Measurements from ENCODE around the gene KMT2A.

Gene KMT2A

DNA sequence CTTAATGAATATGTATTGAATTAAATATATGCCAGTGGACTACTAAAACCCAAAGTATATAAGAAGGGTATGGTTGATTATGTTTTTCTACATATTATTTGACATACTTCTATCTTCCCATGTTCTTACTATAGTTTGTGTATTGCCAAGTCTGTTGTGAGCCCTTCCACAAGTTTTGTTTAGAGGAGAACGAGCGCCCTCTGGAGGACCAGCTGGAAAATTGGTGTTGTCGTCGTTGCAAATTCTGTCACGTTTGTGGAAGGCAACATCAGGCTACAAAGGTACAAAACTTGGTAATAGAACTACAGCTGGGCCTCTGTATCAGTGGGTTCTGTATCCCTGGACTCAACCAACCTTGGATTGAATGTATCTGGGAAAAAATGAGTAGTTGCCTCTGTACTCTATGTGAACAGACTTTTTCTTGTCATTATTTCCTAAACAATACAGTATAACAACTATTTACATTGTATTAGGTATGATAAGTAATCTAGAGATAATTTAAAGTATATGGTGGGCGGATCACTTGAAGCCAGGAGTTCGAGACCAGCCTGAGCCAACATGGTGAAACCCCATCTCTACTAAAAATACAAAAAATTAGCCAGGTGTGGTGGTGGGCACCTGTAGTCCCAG lies 52.3 kb downstream of the KMT2A start:
- DNase-seq = peak; percentile 79

GRCh38 chr11:118491041-118491440 lies 54.7 kb downstream of the KMT2A start:
- no peak for DNase-seq

- no peak for DNase-seq
Observed at GRCh38 chr11:118497831-118498230, 61.5 kb downstream of the KMT2A start.

DNA sequence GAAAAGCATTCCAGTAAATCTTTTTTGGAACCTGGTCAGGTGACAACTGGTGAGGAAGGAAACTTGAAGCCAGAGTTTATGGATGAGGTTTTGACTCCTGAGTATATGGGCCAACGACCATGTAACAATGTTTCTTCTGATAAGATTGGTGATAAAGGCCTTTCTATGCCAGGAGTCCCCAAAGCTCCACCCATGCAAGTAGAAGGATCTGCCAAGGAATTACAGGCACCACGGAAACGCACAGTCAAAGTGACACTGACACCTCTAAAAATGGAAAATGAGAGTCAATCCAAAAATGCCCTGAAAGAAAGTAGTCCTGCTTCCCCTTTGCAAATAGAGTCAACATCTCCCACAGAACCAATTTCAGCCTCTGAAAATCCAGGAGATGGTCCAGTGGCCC lies 66.9 kb downstream of the KMT2A start:
- no peak for DNase-seq

DNA sequence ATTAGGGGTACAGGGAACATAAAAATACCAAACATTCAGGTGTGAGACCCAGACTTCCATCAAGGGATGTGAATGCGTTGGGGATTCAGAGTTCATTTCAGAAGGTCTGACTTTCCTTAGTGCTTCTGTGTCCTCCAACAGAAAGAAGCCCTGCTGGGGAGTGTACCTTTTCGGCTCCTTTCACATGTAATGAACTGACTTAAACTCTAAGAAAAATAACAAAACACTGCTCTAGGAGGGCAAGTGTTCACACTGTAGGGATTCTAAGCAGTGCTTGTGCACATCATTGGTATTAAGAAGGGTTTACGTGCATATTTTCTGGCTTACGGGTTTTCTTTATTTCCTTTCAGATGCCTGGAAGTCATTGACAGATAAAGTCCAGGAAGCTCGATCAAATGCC lies 75.3 kb downstream of the KMT2A start:
- DNase-seq = no peak

DNA sequence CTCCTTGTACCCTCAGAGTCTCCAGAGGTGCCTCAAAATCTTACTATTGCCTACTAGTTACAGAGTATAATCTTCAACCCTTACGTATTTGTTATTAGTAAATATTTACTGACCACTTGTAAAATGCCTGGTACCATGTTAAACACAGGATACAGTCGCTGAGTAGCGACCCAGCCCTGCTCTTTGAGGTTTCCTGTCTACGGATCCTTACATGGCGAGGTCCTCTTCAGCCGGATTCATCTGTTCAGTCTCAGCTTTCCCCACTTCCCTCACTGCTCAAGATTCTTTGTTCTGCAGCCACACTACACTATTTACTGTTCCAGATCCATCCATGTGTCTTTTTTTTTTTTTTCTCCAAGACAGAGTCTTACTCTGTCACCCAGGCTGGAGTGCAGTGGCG lies 77.8 kb downstream of the KMT2A start:
- no peak for DNase-seq

GRCh38 chr11:118519549-118519948 lies 83.3 kb downstream of the KMT2A start:
- no peak for DNase-seq

- DNase-seq = no peak
Observed at GRCh38 chr11:118521892-118522311, 85.6 kb downstream of the KMT2A start.

DNA sequence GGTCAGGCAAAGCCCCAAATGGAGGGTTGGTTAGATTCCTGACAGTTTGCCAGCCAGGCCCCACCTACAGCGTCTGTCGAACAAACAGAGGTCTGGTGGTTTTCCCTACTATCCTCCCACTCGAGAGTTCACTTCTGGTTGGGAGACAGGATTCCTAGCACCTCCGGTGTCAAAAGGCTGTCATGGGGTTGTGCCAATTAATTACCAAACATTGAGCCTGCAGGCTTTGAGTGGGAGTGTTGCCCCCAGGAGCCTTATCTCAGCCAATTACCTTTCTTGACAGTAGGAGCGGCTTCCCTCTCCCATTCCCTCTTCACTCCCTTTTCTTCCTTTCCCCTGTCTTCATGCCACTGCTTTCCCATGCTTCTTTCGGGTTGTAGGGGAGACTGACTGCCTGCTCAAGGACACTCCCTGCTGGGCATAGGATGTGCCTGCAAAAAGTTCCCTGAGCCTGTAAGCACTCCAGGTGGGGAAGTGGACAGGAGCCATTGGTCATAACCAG lies 86.3 kb downstream of the KMT2A start:
- DNase-seq = no peak

DNA sequence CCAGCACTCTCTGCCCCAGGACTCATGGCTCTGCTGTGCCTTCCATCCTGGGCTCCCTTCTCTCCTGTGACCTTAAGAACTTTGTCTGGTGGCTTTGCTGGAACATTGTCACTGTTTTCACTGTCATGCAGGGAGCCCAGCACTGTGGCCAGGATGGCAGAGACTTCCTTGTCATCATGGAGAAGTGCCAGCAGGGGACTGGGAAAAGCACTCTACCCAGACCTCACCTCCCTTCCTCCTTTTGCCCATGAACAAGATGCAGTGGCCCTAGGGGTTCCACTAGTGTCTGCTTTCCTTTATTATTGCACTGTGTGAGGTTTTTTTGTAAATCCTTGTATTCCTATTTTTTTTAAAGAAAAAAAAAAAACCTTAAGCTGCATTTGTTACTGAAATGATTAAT lies 88.1 kb downstream of the KMT2A start:
- no peak for DNase-seq

- no peak for DNase-seq
Observed at GRCh38 chr11:118524757-118525470, 88.6 kb downstream of the KMT2A start.

GRCh38 chr11:118526688-118527087 lies 90.4 kb downstream of the KMT2A start:
- no peak for DNase-seq

DNA sequence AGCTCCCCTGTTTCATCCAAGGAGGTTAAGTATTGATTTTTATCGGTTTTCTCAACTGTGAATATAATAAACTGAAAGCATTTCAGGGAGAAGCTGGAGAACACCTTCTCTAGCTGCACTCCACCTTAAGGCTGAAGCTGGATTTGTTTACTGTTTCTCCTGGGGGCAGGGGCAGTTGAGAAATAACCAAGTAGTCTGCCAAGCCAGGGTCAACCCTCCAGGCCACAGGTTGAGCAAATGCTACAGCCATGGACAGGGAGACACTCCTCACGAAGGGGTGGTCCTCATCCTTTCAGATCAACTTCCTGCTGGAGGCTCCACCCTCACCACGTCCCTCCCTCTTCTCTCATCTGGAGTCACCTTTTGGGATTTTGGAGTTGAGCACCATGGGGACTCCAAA lies 90.8 kb downstream of the KMT2A start, which contains the start of gene TTC36:
Gene TTC36 (plus strand): TSS at position 366 of the 400 bp plus-strand sequence. CDS start 21 bp downstream, at position 387.
- DNase-seq = no peak

GRCh38 chr11:118528511-118528910 lies 92.2 kb downstream of the KMT2A start:
- DNase-seq = no peak

DNA sequence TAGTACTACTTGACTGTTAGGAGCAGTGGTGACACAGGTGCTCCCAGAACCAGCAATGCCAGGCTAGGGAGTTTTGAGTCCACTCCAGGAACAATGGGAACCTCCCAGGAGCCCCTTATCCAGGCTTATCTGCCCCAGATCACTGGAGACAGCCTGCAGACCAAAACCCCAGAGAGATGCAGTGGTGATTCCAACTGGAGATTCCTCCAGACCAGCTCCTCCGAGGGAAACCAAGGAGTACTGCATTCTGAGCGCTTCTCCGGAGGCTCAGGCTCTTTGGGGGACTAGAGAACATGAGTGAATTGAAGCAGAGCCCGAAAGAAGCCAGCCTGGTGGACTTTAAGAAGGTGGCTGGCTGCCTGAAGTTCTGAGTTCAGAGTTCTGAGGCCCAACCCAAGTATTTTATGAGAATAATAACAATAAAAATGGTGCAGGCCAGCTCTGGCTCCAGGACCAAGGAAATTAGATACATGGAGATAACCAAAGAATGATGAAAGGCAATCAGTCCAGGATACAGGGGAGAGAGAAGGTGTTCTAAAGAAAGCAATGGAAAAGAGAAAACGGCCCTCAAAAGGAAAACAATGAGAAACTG lies 93.4 kb downstream of the KMT2A start:
- no peak for DNase-seq

GRCh38 chr11:118530180-118530682 lies 93.9 kb downstream of the KMT2A start:
- no peak for DNase-seq

DNA sequence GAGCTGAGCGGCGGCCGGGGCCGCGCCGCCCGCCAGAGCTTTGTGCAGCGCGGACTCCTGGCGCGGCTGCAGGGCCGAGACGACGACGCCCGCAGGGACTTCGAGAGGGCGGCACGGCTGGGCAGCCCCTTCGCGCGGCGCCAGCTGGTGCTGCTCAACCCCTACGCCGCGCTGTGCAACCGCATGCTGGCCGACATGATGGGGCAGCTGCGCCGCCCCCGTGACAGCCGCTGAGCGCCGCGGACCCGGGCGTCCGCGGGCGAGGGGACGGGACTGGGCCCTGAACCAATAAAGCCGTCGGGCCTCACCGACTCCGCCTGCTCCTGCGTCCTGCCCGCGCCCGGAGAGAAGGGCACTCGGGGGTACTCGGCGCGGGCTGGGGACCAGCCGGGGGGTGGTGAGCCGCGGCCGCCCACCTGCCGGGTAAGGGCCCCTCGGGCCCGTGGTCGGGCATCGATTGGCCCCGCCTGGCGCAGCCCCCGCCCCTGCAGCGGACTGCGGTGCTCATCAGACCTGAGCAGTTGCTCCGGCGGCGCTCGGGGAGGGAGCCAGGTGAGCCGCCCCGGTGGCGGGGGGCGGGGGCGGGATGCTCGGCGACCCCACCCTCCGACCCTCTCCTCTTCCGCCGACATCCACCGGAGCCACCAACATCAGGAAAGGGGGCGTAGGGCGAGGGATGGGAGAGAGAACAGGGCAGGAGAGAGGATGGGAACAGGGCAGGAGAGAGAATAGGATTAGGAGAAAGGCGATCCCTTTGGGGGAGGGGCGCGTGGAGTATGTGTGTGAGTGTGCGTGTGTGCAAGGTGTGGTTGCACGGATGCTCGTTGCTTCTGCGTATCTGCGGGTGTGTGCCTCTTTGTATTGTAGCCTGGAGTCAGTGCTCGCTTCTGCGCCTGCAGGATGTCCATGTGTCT lies 94.6 kb downstream of the KMT2A start, which contains the start of gene TMEM25:
Gene TMEM25 (plus strand): TSS at position 510 of the 914 bp plus-strand sequence. CDS start 610 bp downstream, outside the sequence.
- peak; percentile 57 for DNase-seq

GRCh38 chr11:118531597-118532084 lies 95.3 kb downstream of the KMT2A start:
- no peak for DNase-seq

GRCh38 chr11:118532091-118532490 lies 95.8 kb downstream of the KMT2A start:
- no peak for DNase-seq

- DNase-seq = no peak
Observed at GRCh38 chr11:118532852-118533768, 96.8 kb downstream of the KMT2A start.
